H1 (cell line): ENCODE data around the gene MCC. TPM values are rescaled to one million over a fixed set of nuclear protein-coding genes. Genes with fewer than 3 reads are reported as not detected.

Experiments
- SUZ12 ChIP-seq: fragments of 200-600 bp; sonication (generic); IDR thresholded peaks from 2 replicates; pipeline ENCODE4 v1.6.1; 2012; ENCODE audit warnings: mild to moderate bottlenecking, inconsistent platforms, low read length, moderate library complexity, mixed read lengths
- polyA plus RNA-seq, 7 experiments: library from polyadenylated mRNA; depleted of rRNA in 3 of 7; stranded (reverse) in 5 of 7; unstranded in 2 of 7; fragments of >200 nt in 5 of 7; fragments of 200-250 nt in 2 of 7; gene quantifications; 1 replicate in 5 of 7; 2 replicates in 1 of 7; 4 replicates in 1 of 7; pipeline versions ENCODE4 v1.2.1 to v1.2.3, GENCODE V29; 2011 to 2013; ENCODE audit warnings: missing spikeins in 2 of 7, mixed read lengths in 2 of 7
- total RNA-seq: library from RNA; stranded (reverse); fragmentation: NEBNext Ultra II Directional; extraction: Animal tissue kit (Norgen Biotek cat#: 25700); gene quantifications from 2 replicates; pipeline ENCODE4 v1.2.1, GENCODE V29; 2021

The MCC gene
- total and polyA plus RNA-seq, 2 of the 8 experiments (the other 6 are each of a cell fraction or from before 2014, with no cell fraction given) = 2.6 to 18.3 TPM

GRCh38 chr5:113255579-113256386 is 232.5 kb downstream of the MCC start (continued):
- TF ChIP-seq SUZ12 = no peak
- TF ChIP-seq, all 59 proteins: peak for 0
